ENCODE results near the gene SETBP1.

Gene SETBP1

DNA sequence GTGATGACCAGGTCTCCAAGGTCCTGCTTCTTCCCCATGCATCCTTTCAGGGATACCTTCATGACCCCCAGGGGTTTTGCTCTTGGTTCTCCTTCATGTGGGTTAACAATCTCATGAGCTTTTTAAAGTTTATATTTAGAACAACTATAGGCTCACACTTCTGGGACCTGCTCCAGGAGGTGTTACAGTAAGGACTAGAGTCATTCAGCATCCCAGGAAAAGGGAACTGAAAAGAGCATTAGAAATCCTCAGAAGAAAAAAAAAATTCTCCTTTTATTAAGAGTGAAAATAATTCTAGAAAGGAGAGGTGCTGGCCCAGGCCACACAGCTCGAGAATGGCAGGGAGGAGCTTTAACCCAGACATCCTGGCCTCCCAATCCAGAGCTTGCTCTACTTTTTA, 66.5 kb downstream of the SETBP1 start:
- no peak for ATAC-seq
- no peak for TF ChIP-seq ZNF565 (CRISPR knock-in tag; conservative IDR thresholded peaks at IDR 0.05; ENCODE audit: low read depth)
- no peak for TF ChIP-seq ESRRG (CRISPR knock-in tag; IDR thresholded peaks at IDR 0.05)
- TF ChIP-seq OSR1 (CRISPR knock-in tag; IDR thresholded peaks at IDR 0.05): no peak
- no peak for TF ChIP-seq ZC3H10 (CRISPR knock-in tag; IDR thresholded peaks at IDR 0.05)
- TF ChIP-seq, protein P1, sequence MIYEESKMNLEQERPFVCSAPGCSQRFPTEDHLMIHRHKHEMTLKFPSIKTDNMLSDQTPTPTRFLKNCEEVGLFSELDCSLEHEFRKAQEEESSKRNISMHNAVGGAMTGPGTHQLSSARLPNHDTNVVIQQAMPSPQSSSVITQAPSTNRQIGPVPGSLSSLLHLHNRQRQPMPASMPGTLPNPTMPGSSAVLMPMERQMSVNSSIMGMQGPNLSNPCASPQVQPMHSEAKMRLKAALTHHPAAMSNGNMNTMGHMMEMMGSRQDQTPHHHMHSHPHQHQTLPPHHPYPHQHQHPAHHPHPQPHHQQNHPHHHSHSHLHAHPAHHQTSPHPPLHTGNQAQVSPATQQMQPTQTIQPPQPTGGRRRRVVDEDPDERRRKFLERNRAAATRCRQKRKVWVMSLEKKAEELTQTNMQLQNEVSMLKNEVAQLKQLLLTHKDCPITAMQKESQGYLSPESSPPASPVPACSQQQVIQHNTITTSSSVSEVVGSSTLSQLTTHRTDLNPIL (CRISPR knock-in tag; IDR thresholded peaks at IDR 0.05; ENCODE audit: low read depth): no peak
- TF ChIP-seq, protein P2, sequence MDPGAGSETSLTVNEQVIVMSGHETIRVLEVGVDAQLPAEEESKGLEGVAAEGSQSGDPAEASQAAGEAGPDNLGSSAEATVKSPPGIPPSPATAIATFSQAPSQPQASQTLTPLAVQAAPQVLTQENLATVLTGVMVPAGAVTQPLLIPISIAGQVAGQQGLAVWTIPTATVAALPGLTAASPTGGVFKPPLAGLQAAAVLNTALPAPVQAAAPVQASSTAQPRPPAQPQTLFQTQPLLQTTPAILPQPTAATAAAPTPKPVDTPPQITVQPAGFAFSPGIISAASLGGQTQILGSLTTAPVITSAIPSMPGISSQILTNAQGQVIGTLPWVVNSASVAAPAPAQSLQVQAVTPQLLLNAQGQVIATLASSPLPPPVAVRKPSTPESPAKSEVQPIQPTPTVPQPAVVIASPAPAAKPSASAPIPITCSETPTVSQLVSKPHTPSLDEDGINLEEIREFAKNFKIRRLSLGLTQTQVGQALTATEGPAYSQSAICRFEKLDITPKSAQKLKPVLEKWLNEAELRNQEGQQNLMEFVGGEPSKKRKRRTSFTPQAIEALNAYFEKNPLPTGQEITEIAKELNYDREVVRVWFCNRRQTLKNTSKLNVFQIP (CRISPR knock-in tag; IDR thresholded peaks at IDR 0.05; ENCODE audit: borderline replicate concordance, low read depth): no peak
- TF ChIP-seq ZNF70 (CRISPR knock-in tag; IDR thresholded peaks at IDR 0.05): no peak
- TF ChIP-seq ARNTL (CRISPR knock-in tag; IDR thresholded peaks at IDR 0.05; ENCODE audit: borderline replicate concordance, low read depth): no peak
- TF ChIP-seq, protein P3, sequence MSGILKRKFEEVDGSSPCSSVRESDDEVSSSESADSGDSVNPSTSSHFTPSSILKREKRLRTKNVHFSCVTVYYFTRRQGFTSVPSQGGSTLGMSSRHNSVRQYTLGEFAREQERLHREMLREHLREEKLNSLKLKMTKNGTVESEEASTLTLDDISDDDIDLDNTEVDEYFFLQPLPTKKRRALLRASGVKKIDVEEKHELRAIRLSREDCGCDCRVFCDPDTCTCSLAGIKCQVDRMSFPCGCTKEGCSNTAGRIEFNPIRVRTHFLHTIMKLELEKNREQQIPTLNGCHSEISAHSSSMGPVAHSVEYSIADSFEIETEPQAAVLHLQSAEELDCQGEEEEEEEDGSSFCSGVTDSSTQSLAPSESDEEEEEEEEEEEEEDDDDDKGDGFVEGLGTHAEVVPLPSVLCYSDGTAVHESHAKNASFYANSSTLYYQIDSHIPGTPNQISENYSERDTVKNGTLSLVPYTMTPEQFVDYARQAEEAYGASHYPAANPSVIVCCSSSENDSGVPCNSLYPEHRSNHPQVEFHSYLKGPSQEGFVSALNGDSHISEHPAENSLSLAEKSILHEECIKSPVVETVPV (CRISPR knock-in tag; IDR thresholded peaks at IDR 0.05): no peak
- TF ChIP-seq, protein P4, sequence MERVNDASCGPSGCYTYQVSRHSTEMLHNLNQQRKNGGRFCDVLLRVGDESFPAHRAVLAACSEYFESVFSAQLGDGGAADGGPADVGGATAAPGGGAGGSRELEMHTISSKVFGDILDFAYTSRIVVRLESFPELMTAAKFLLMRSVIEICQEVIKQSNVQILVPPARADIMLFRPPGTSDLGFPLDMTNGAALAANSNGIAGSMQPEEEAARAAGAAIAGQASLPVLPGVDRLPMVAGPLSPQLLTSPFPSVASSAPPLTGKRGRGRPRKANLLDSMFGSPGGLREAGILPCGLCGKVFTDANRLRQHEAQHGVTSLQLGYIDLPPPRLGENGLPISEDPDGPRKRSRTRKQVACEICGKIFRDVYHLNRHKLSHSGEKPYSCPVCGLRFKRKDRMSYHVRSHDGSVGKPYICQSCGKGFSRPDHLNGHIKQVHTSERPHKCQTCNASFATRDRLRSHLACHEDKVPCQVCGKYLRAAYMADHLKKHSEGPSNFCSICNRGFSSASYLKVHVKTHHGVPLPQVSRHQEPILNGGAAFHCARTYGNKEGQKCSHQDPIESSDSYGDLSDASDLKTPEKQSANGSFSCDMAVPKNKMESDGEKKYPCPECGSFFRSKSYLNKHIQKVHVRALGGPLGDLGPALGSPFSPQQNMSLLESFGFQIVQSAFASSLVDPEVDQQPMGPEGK (CRISPR knock-in tag; IDR thresholded peaks at IDR 0.05; ENCODE audit: borderline replicate concordance): no peak

DNA sequence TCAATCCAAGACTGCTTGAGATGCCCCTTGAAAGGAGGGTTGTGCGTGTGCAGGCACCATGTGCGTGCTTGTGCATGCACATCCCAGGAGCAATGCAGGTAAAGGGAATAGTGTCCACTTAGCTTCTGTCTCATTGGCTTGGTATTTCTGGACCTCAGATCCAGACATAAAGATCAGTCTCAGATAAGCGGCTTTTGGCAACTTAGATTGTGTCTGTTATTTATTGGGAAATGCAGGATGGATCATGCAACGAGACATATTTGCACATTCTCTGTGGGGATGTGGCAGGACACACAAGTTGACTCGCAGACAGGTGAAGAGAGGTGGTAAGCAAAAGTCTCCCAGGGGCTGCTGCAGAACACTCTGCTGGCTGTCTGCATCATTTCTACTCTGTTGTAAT, 67.9 kb downstream of the SETBP1 start:
- TF ChIP-seq ZNF8 (CRISPR knock-in tag; IDR thresholded peaks at IDR 0.05) (no peak), RARB (CRISPR knock-in tag; IDR thresholded peaks at IDR 0.05) (no peak), BACH2 (CRISPR knock-in tag; IDR thresholded peaks at IDR 0.05; ENCODE audit: borderline replicate concordance) (no peak), OSR1 (CRISPR knock-in tag; IDR thresholded peaks at IDR 0.05) (no peak), ESRRG (CRISPR knock-in tag; IDR thresholded peaks at IDR 0.05) (no peak), CSDC2 (CRISPR knock-in tag; IDR thresholded peaks at IDR 0.05) (no peak), TCF4 (CRISPR knock-in tag; IDR thresholded peaks at IDR 0.05; ENCODE audit: borderline replicate concordance) (no peak), ZFP3 (CRISPR knock-in tag; IDR thresholded peaks at IDR 0.05) (no peak), ZFP30 (CRISPR knock-in tag; IDR thresholded peaks at IDR 0.05) (no peak), ARNTL (CRISPR knock-in tag; IDR thresholded peaks at IDR 0.05; ENCODE audit: borderline replicate concordance, low read depth) (no peak)
- no peak for ATAC-seq

GRCh38 chr18:44750774-44751173, 70.1 kb downstream of the SETBP1 start:
- no peak for ATAC-seq
- TF ChIP-seq ZC3H10 (CRISPR knock-in tag; IDR thresholded peaks at IDR 0.05): no peak
- TF ChIP-seq ARNTL (CRISPR knock-in tag; IDR thresholded peaks at IDR 0.05; ENCODE audit: borderline replicate concordance, low read depth): no peak
- no peak for TF ChIP-seq TCF4 (CRISPR knock-in tag; IDR thresholded peaks at IDR 0.05; ENCODE audit: borderline replicate concordance)
- no peak for TF ChIP-seq ESRRG (CRISPR knock-in tag; IDR thresholded peaks at IDR 0.05)
- TF ChIP-seq, protein P1 (CRISPR knock-in tag; IDR thresholded peaks at IDR 0.05; ENCODE audit: low read depth): no peak
- no peak for TF ChIP-seq ZFP3 (CRISPR knock-in tag; IDR thresholded peaks at IDR 0.05)
- no peak for TF ChIP-seq SNAI2 (CRISPR knock-in tag; IDR thresholded peaks at IDR 0.05)
- TF ChIP-seq ISL1 (CRISPR knock-in tag; IDR thresholded peaks at IDR 0.05): no peak
- TF ChIP-seq ZNF565 (CRISPR knock-in tag; conservative IDR thresholded peaks at IDR 0.05; ENCODE audit: low read depth): no peak
- TF ChIP-seq OSR1 (CRISPR knock-in tag; IDR thresholded peaks at IDR 0.05): no peak
- no peak for TF ChIP-seq GLIS3 (CRISPR knock-in tag; IDR thresholded peaks at IDR 0.05)
- TF ChIP-seq TOX (CRISPR knock-in tag; IDR thresholded peaks at IDR 0.05; ENCODE audit: borderline replicate concordance): no peak
- TF ChIP-seq BACH2 (CRISPR knock-in tag; IDR thresholded peaks at IDR 0.05; ENCODE audit: borderline replicate concordance): no peak
- TF ChIP-seq ZNF70 (CRISPR knock-in tag; IDR thresholded peaks at IDR 0.05): no peak
- TF ChIP-seq TSHZ2 (CRISPR knock-in tag; IDR thresholded peaks at IDR 0.05): no peak
- no peak for TF ChIP-seq CSDC2 (CRISPR knock-in tag; IDR thresholded peaks at IDR 0.05)
- no peak for TF ChIP-seq PPARA (CRISPR knock-in tag; IDR thresholded peaks at IDR 0.05; ENCODE audit: borderline replicate concordance)
- TF ChIP-seq, protein P2 (CRISPR knock-in tag; IDR thresholded peaks at IDR 0.05; ENCODE audit: borderline replicate concordance, low read depth): no peak
- TF ChIP-seq, protein P4 (CRISPR knock-in tag; IDR thresholded peaks at IDR 0.05; ENCODE audit: borderline replicate concordance): no peak

Data from SK-N-SH treated with all-trans-retinoic acid at 6 μM for 48 hours (cell line).